Measurements from ENCODE around the gene PUS7. TPM values are rescaled to one million over a fixed set of nuclear protein-coding genes. Genes with fewer than 3 reads are reported as not detected.
"Not testable (repeated sequence)": the region's sequence is repeated elsewhere in the genome, so short reads cannot be mapped to it uniquely, and the experiment has no call there.

Gene PUS7
- total and polyA plus RNA-seq, 2 of the 4 experiments (the other 2 are of a cell fraction), result 11.7 to 17.0 TPM

DNA sequence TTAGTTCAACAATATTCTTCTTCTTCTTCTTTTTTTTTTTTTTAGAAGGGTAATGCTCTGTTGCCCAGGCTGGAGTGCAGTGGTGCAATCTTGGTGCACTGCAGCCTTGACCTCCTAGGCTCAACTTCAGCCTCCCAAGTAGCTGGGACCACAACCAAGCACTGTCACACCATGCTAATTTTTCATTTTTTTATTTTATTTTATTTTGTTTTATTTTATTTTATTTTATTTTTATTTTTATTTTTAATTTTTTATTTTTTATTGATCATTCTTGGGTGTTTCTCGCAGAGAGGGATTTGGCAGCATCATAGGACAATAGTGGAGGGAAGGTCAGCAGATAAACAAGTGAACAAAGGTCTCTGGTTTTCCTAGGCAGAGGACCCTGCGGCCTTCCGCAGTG, 112.3 kb downstream of the PUS7 start:
- H3K4me3 ChIP-seq (ENCODE audit: insufficient read depth, low read depth, low read length); in situ Hi-C loops (cut with MboI; ENCODE audit: low sequenced_read_pairs); H3K27me3 ChIP-seq (ENCODE audit: control insufficient read depth, insufficient read depth, low read length); H3K4me1 ChIP-seq (ENCODE audit: control insufficient read depth, insufficient read depth, low read length); H2BK120ac ChIP-seq (ENCODE audit: low read depth, low read length); H3K23ac ChIP-seq (ENCODE audit: low read depth, low read length); DNase-seq; H2AFZ ChIP-seq (replicated peaks; ENCODE audit: low read length, poor library complexity); H3K18ac ChIP-seq (ENCODE audit: low read depth, low read length); H4K20me1 ChIP-seq (ENCODE audit: insufficient read depth, low read length); H2BK15ac ChIP-seq (ENCODE audit: low read depth, low read length); dilution Hi-C loops (cut with HindIII; ENCODE audit: low sequenced_read_pairs, unreplicated experiment); H4K91ac ChIP-seq (ENCODE audit: insufficient read depth, low read depth, low read length); POLR2A ChIA-PET (ENCODE audit: unreplicated experiment); H2BK20ac ChIP-seq (ENCODE audit: low read depth, low read length); H4K8ac ChIP-seq (ENCODE audit: low read depth in 2 of 2, low read length in 2 of 2); H4K5ac ChIP-seq (ENCODE audit: low read depth, low read length); H3K4me2 ChIP-seq (ENCODE audit: low read depth, low read length); H2AK5ac ChIP-seq (ENCODE audit: low read depth, low read length); intact Hi-C loops (cut with micrococcal nuclease); BruUV-seq (replicated peaks); H3K4ac ChIP-seq (ENCODE audit: low read depth, low read length); H3K27ac ChIP-seq (ENCODE audit: insufficient read depth, low read length); H3K79me1 ChIP-seq (ENCODE audit: low read depth in 1 of 2, low read length in 2 of 2); H2AK9ac ChIP-seq (replicated peaks; ENCODE audit: low read depth, low read length, poor library complexity); H2BK5ac ChIP-seq (ENCODE audit: low read depth, low read length, poor library complexity, severe bottlenecking); H3K14ac ChIP-seq (replicated peaks; ENCODE audit: low read depth, low read length); H3K9me3 ChIP-seq (ENCODE audit: control insufficient read depth, insufficient read depth, low read length); H3K9me1 ChIP-seq (ENCODE audit: insufficient read depth, low read length); CTCF ChIA-PET; H3K9ac ChIP-seq (ENCODE audit: low read depth, low read length); ATAC-seq (ENCODE audit: low read depth); H3K56ac ChIP-seq (ENCODE audit: extremely low read depth, insufficient read depth, low read length); H3K36me3 ChIP-seq (ENCODE audit: control insufficient read depth, insufficient read depth, low read length): not testable (repeated sequence)
- WGBS, 2 experiments (ENCODE audit: extremely low coverage in 2 of 2, insufficient read length in 1 of 2), result no CpG with 5 or more reads among the region's 3 CpGs
